HG02973 (cell line): ENCODE results near the gene GRIK5.
"Not testable (repeated sequence)": the region's sequence is repeated elsewhere in the genome, so short reads cannot be mapped to it uniquely, and the experiment has no call there.

Experiments
- ATAC-seq: cut with Tn5 transposase; IDR thresholded peaks from one replicate; pipeline ENCODE4 v1.9.1; 2021; ENCODE audit warnings: moderate library complexity; ENCODE audit not compliant: unreplicated experiment

Gene GRIK5

DNA sequence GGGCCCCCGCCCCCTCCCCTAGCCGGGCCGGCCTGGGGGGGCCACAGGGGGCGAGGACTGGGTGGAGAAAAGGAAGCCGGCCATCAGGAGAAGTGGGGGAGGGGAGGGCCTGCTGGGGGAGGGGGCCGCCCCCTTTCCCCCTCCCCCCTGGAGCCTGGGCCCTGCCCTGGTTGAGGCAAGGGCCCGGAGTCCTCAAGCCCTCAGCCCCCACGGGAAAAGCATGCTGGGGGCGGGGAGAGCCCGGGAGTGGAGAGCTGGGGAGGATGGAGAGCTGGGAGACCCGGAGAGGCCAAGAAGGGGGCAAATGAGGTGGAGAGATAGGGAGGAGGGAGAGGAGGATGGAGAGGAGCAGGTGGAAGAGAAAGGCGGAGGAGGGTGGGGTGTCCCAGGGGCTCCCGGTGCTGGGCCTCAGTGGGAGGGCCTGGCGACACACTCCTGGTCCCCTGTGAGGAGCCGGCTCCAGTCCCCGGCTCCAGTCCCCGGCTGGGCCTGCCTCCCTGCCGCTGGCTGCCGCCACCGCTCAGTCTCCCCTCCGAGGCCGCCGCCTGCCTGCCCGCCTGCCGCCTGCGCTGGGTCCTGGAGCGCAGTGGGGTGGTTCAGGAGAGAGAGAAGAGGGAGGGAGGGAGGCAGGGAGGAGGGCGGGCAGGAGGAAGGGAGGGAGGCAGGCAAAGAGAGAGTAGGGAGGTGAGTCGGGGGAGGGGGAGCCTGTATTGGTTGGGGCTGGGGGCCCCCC is at the start of gene GRIK5:
TSS of gene GRIK5 (minus strand) at position 588 of the 733 bp plus-strand sequence. CDS start 4,436 bp downstream, outside the sequence.
- no peak for ATAC-seq

DNA sequence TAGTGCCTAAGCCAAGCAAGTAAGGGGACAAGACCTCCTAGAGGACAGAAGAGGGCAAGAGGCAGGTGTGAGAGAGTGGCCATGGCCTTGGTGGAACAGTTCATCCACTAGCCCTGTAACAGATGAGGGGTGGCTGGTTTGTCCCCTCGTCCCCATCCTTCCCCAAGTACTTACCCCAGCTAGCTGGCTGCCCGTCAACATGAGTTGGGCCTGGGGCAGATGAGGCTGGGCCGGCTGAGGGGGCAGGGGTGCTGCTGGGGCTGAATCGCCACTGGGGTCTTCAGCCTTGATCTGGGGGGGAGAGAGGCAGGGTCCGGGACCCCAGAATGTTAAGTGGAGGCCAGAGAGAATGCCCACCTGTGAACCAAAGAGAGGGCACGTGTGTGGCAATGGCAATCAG is 47.1 kb upstream of the GRIK5 start:
- ATAC-seq: no peak

GRCh38 chr19:42116308-42117075 is 46.5 kb upstream of the GRIK5 start:
- ATAC-seq: no peak

GRCh38 chr19:42115705-42116104 is 45.7 kb upstream of the GRIK5 start:
- no peak for ATAC-seq

GRCh38 chr19:42115219-42115618 is 45.2 kb upstream of the GRIK5 start:
- no peak for ATAC-seq

GRCh38 chr19:42114412-42114811 is 44.4 kb upstream of the GRIK5 start:
- no peak for ATAC-seq

- ATAC-seq: no peak
Measured at GRCh38 chr19:42113641-42114348, 43.8 kb upstream of the GRIK5 start.

GRCh38 chr19:42111811-42112210 is 41.8 kb upstream of the GRIK5 start:
- no peak for ATAC-seq

DNA sequence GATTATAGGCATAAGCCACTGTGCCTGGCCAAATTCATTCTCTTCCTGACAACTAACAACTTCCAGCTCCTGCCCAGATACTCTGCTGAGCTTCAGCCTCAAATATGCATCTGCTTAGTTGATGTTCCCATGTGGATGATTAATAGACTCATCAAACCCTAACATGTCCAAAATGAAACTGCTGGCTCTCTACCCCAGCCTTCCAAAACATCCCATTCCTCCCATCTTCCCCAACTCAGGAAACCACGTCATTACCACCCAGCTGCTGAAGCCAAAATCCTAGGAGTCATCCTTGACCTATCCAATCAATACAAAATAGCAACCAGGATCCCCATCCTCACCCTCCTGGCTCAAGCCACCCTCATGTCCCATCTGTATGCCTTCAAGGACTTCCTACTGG is 41.4 kb upstream of the GRIK5 start:
- ATAC-seq: no peak

DNA sequence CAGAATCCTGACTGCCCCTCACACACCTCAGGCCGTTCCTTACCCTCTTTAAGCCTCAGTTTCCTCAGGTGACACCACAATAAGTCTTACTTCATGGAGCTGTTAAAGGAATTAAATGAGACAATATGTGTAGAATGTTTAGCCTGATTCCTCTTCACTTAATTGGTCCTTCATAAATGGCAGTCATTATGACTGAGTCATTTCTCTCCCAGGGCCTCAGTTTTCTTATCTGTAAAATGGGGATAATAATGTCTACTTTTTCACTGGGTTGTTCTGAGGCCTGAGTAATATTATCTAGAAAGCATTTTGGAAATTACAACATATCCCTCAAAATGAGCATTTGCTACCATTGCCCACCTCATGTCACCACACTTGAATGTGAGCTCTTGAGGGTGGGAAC is 40.7 kb upstream of the GRIK5 start:
- no peak for ATAC-seq

DNA sequence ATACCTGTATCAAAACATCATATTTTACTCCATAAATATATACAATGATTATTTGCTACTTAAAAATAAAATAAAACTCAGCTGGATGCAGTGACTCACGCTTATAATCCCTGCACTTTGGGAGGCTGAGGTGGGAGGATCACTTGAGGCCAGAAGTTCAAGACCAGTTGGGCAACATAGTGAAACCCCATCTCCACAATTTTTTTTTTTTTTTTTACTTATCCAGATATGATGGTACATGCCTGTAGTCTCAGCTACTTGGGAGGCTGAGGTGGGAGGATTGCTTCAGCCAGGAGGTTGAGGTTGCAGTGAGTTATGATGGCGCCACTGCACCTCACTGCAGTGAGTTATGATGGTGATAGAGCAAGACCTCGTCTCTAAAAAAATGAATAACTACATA is 39.9 kb upstream of the GRIK5 start:
- no peak for ATAC-seq

- no peak for ATAC-seq
Measured at GRCh38 chr19:42108527-42109389, 38.8 kb upstream of the GRIK5 start.

- ATAC-seq: no peak
Measured at GRCh38 chr19:42105368-42105767, 35.4 kb upstream of the GRIK5 start.

GRCh38 chr19:42102877-42103276 is 32.9 kb upstream of the GRIK5 start:
- no peak for ATAC-seq

DNA sequence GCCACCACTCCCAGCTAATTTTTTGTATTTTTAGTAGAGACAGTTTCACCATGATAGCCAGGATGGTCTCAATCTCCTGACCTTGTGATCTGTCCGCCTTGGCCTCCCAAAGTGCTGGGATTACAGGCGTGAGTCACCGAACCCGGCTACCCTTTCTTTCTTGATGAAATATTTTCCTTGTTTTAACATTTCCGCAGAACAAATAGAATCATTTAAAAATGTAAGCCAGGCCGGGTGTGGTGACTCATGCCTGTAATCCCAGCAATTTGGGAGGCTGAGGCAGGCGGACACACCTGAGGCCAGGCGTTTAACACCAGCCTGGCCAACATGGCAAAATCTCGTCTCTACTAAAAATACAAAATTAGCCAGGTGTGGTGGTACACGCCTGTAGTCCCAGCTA is 30.2 kb upstream of the GRIK5 start:
- ATAC-seq: not testable (repeated sequence)

- ATAC-seq: no peak
Measured at GRCh38 chr19:42099336-42099925, 29.4 kb upstream of the GRIK5 start.

GRCh38 chr19:42098781-42099180 is 28.8 kb upstream of the GRIK5 start:
- ATAC-seq: no peak

GRCh38 chr19:42097461-42097860 is 27.5 kb upstream of the GRIK5 start:
- no peak for ATAC-seq

GRCh38 chr19:42096255-42096837 is 26.3 kb upstream of the GRIK5 start:
- ATAC-seq: no peak

DNA sequence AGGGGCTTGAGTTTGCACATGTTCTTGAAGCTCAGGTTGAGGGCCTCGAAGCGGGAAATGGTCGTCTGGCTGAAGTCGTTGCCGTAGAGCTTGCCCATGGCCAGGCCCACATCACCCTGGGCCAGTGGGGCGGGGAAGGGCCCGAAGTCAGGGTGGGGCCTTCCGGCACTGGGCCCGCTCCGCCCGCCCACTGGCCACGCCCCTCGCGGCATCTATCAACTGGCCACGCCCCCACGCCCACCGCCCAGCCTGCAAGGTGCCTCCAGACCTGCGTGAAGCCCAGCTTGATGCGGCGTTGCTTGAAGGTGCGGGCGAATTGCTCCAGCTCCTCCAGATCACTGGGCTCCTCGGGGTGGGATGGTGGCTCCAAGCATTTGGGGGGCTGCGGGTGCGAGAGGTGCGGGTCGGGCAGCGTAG is 25.8 kb upstream of the GRIK5 start:
- ATAC-seq: no peak
